GM13977 (cell line): ENCODE results near the gene TNFSF12.

ENCODE experiments used
- DNase-seq: peaks from one replicate; pipeline ENCODE4 v3.0.0; 2012; ENCODE audit warnings: low spot score
- in situ Hi-C: fragments of 300-500 bp; cut with MboI; formaldehyde crosslinking; loops from one replicate; pipeline ENCODE4 v1.12.0; 2022; ENCODE audit warnings: low sequenced_read_pairs, low pct_unique_long_range_greater_than_20kb, mixed read lengths, inconsistent platforms; ENCODE audit not compliant: unreplicated experiment
- TF ChIP-seq, protein P1 (sequence below): IDR thresholded peaks from 2 replicates; pipeline ENCODE4 v1.5.1; 2012; ENCODE audit warnings: mild to moderate bottlenecking, control low read depth; ENCODE audit not compliant: insufficient read depth; ENCODE audit errors: extremely low read depth, missing control alignments

TNFSF12 gene

GRCh38 chr17:7508145-7508544, 40.7 kb upstream of the TNFSF12 start:
- TF ChIP-seq, protein P1, sequence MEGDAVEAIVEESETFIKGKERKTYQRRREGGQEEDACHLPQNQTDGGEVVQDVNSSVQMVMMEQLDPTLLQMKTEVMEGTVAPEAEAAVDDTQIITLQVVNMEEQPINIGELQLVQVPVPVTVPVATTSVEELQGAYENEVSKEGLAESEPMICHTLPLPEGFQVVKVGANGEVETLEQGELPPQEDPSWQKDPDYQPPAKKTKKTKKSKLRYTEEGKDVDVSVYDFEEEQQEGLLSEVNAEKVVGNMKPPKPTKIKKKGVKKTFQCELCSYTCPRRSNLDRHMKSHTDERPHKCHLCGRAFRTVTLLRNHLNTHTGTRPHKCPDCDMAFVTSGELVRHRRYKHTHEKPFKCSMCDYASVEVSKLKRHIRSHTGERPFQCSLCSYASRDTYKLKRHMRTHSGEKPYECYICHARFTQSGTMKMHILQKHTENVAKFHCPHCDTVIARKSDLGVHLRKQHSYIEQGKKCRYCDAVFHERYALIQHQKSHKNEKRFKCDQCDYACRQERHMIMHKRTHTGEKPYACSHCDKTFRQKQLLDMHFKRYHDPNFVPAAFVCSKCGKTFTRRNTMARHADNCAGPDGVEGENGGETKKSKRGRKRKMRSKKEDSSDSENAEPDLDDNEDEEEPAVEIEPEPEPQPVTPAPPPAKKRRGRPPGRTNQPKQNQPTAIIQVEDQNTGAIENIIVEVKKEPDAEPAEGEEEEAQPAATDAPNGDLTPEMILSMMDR: no peak
- in situ Hi-C loops: no loop called here
- DNase-seq: no peak

GRCh38 chr17:7508846-7509245, 40.0 kb upstream of the TNFSF12 start:
- in situ Hi-C loops: no loop called here
- TF ChIP-seq, protein P1: no peak
- DNase-seq: no peak

- TF ChIP-seq, protein P1: no peak
- in situ Hi-C loops: no loop called here
- no peak for DNase-seq
These were observed 38.9 kb upstream of the TNFSF12 start for GRCh38 chr17:7509937-7510336.

DNA sequence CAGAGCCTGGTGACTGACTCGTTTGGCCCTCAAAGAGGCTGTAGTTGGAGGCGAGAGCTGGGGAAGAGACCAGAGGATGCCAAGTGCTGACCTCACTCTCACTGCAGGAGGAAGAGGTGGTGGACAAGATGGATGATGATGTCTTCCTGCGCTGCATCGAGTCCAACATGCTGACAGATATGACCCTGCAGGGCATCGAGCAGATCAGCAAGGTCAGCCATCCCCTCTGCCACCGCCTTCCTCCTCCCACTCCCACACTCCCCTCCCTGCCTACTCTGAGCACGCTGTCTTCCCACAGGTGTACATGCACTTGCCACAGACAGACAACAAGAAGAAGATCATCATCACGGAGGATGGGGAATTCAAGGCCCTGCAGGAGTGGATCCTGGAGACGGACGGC, 37.8 kb upstream of the TNFSF12 start:
- DNase-seq: no peak
- in situ Hi-C loops: no loop called here
- TF ChIP-seq, protein P1: no peak

GRCh38 chr17:7512105-7512504, 36.8 kb upstream of the TNFSF12 start:
- no peak for DNase-seq
- TF ChIP-seq, protein P1: no peak
- in situ Hi-C loops: no loop called here

DNA sequence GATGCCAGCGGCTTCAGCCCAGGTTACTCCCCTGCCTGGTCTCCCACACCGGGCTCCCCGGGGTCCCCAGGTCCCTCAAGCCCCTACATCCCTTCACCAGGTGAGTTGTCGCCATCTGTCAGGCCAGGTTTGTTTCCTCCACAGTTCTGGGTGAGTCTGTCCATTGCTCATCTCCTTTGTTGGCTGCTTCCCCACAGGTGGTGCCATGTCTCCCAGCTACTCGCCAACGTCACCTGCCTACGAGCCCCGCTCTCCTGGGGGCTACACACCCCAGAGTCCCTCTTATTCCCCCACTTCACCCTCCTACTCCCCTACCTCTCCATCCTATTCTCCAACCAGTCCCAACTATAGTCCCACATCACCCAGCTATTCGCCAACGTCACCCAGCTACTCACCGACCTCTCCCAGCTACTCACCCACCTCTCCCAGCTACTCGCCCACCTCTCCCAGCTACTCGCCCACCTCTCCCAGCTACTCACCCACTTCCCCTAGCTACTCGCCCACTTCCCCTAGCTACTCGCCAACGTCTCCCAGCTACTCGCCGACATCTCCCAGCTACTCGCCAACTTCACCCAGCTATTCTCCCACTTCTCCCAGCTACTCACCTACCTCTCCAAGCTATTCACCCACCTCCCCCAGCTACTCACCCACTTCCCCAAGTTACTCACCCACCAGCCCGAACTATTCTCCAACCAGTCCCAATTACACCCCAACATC, 35.9 kb upstream of the TNFSF12 start:
- DNase-seq: no peak
- TF ChIP-seq, protein P1: no peak
- in situ Hi-C loops: no loop called here
